ENCODE results near the gene PDE1C. TPM values are rescaled to one million over a fixed set of nuclear protein-coding genes. Genes with fewer than 3 reads are reported as not detected.

The PDE1C gene
- total RNA-seq, 1 donor from 2014 or later: not detected

GRCh38 chr7:32071466-32072091 lies 1.4 kb upstream of the PDE1C start:
- intact Hi-C loops (cut with micrococcal nuclease): no loop called here
- H3K27me3 Mint-ChIP-seq (ENCODE audit: low read depth): peaks cover 16% of the 10 kb centered on the region
- no peak overlapping the region for H3K27ac Mint-ChIP-seq
- no peaks in the 10 kb centered on the region for H3K4me1 Mint-ChIP-seq (ENCODE audit: low read depth)
- no peak for DNase-seq (ENCODE audit: low spot score)
- H3K36me3 Mint-ChIP-seq (ENCODE audit: low read depth): no peaks in the 10 kb centered on the region
- H3K9me3 Mint-ChIP-seq: no peaks in the 10 kb centered on the region
- no peak overlapping the region for H3K4me3 Mint-ChIP-seq (ENCODE audit: low read depth)

- no peaks in the 10 kb centered on the region for H3K4me1 Mint-ChIP-seq (ENCODE audit: low read depth)
- no peaks in the 10 kb centered on the region for H3K9me3 Mint-ChIP-seq
- intact Hi-C loops (cut with micrococcal nuclease): no loop called here
- H3K4me3 Mint-ChIP-seq (ENCODE audit: low read depth): no peak overlapping the region
- no peak for DNase-seq (ENCODE audit: low spot score)
- no peaks in the 10 kb centered on the region for H3K36me3 Mint-ChIP-seq (ENCODE audit: low read depth)
- H3K27me3 Mint-ChIP-seq (ENCODE audit: low read depth): peaks cover 16% of the 10 kb centered on the region
- H3K27ac Mint-ChIP-seq: no peak overlapping the region
These were observed 179 bp downstream of the PDE1C start for GRCh38 chr7:32070051-32070405.

- H3K27ac Mint-ChIP-seq: no peak overlapping the region
- no peaks in the 10 kb centered on the region for H3K36me3 Mint-ChIP-seq (ENCODE audit: low read depth)
- intact Hi-C loops (cut with micrococcal nuclease): no loop called here
- no peaks in the 10 kb centered on the region for H3K4me1 Mint-ChIP-seq (ENCODE audit: low read depth)
- H3K27me3 Mint-ChIP-seq (ENCODE audit: low read depth): peaks cover 16% of the 10 kb centered on the region
- no peak overlapping the region for H3K4me3 Mint-ChIP-seq (ENCODE audit: low read depth)
- no peak for DNase-seq (ENCODE audit: low spot score)
- H3K9me3 Mint-ChIP-seq: no peaks in the 10 kb centered on the region
These were observed 1.0 kb downstream of the PDE1C start for GRCh38 chr7:32069116-32069650.

- Mint-ChIP-seq H3K4me3 (ENCODE audit: low read depth) (no peak overlapping the region), H3K4me1 (ENCODE audit: low read depth) (no peaks in the 10 kb centered on the region), H3K36me3 (ENCODE audit: low read depth) (no peaks in the 10 kb centered on the region), H3K27ac (no peak overlapping the region), H3K27me3 (ENCODE audit: low read depth) (peaks cover 16% of the 10 kb centered on the region), H3K9me3 (no peaks in the 10 kb centered on the region)
- no peak for DNase-seq (ENCODE audit: low spot score)
- intact Hi-C loops (cut with micrococcal nuclease): no loop called here
These were observed 1.7 kb downstream of the PDE1C start for GRCh38 chr7:32068411-32069101.

- Mint-ChIP-seq H3K4me1 (ENCODE audit: low read depth) (no peaks in the 10 kb centered on the region), H3K36me3 (ENCODE audit: low read depth) (no peaks in the 10 kb centered on the region), H3K27ac (no peak overlapping the region), H3K27me3 (ENCODE audit: low read depth) (peaks cover 14% of the 10 kb centered on the region), H3K4me3 (ENCODE audit: low read depth) (no peak overlapping the region), H3K9me3 (no peaks in the 10 kb centered on the region)
- intact Hi-C loops (cut with micrococcal nuclease): no loop called here
- DNase-seq (ENCODE audit: low spot score): no peak
These were observed 3.8 kb downstream of the PDE1C start for GRCh38 chr7:32066441-32066840.

GRCh38 chr7:32063614-32064013 lies 6.6 kb downstream of the PDE1C start:
- no peak for DNase-seq (ENCODE audit: low spot score)
- H3K4me3 Mint-ChIP-seq (ENCODE audit: low read depth): no peak overlapping the region
- intact Hi-C loops (cut with micrococcal nuclease): no loop called here
- no peak overlapping the region for H3K27ac Mint-ChIP-seq
- H3K9me3 Mint-ChIP-seq: no peaks in the 10 kb centered on the region
- H3K4me1 Mint-ChIP-seq (ENCODE audit: low read depth): no peaks in the 10 kb centered on the region
- H3K36me3 Mint-ChIP-seq (ENCODE audit: low read depth): no peaks in the 10 kb centered on the region
- no peaks in the 10 kb centered on the region for H3K27me3 Mint-ChIP-seq (ENCODE audit: low read depth)

- no peaks in the 10 kb centered on the region for H3K36me3 Mint-ChIP-seq (ENCODE audit: low read depth)
- H3K27me3 Mint-ChIP-seq (ENCODE audit: low read depth): no peaks in the 10 kb centered on the region
- no peak overlapping the region for H3K27ac Mint-ChIP-seq
- no peaks in the 10 kb centered on the region for H3K9me3 Mint-ChIP-seq
- no peak for DNase-seq (ENCODE audit: low spot score)
- intact Hi-C loops (cut with micrococcal nuclease): no loop called here
- H3K4me1 Mint-ChIP-seq (ENCODE audit: low read depth): no peaks in the 10 kb centered on the region
- no peak overlapping the region for H3K4me3 Mint-ChIP-seq (ENCODE audit: low read depth)
These were observed 8.1 kb downstream of the PDE1C start for GRCh38 chr7:32062150-32062549.

- no peak for DNase-seq (ENCODE audit: low spot score)
- H3K27me3 Mint-ChIP-seq (ENCODE audit: low read depth): no peaks in the 10 kb centered on the region
- H3K4me1 Mint-ChIP-seq (ENCODE audit: low read depth): no peaks in the 10 kb centered on the region
- H3K9me3 Mint-ChIP-seq: no peaks in the 10 kb centered on the region
- H3K36me3 Mint-ChIP-seq (ENCODE audit: low read depth): no peaks in the 10 kb centered on the region
- H3K27ac Mint-ChIP-seq: no peak overlapping the region
- intact Hi-C loops (cut with micrococcal nuclease): no loop called here
- H3K4me3 Mint-ChIP-seq (ENCODE audit: low read depth): no peak overlapping the region
These were observed 8.9 kb downstream of the PDE1C start for GRCh38 chr7:32061346-32061745.

- H3K27me3 Mint-ChIP-seq (ENCODE audit: low read depth): no peaks in the 10 kb centered on the region
- H3K36me3 Mint-ChIP-seq (ENCODE audit: low read depth): no peaks in the 10 kb centered on the region
These were observed 10.8 kb downstream of the PDE1C start for GRCh38 chr7:32059289-32060011.

GRCh38 chr7:32058002-32058401 lies 12.2 kb downstream of the PDE1C start:
- DNase-seq (ENCODE audit: low spot score): no peak
- Mint-ChIP-seq H3K4me3 (ENCODE audit: low read depth) (no peak overlapping the region), H3K36me3 (ENCODE audit: low read depth) (no peaks in the 10 kb centered on the region), H3K27ac (no peak overlapping the region), H3K27me3 (ENCODE audit: low read depth) (no peaks in the 10 kb centered on the region), H3K9me3 (no peaks in the 10 kb centered on the region), H3K4me1 (ENCODE audit: low read depth) (no peaks in the 10 kb centered on the region)
- intact Hi-C loops (cut with micrococcal nuclease): no loop called here

More at GRCh38 chr7:32059289-32060011, 10.8 kb downstream of the PDE1C start:
- no peaks in the 10 kb centered on the region for H3K4me1 Mint-ChIP-seq (ENCODE audit: low read depth)
- DNase-seq (ENCODE audit: low spot score): no peak
- H3K27ac Mint-ChIP-seq: no peak overlapping the region
- H3K4me3 Mint-ChIP-seq (ENCODE audit: low read depth): no peak overlapping the region
- intact Hi-C loops (cut with micrococcal nuclease): no loop called here
- H3K9me3 Mint-ChIP-seq: no peaks in the 10 kb centered on the region

- Mint-ChIP-seq H3K9me3 (no peaks in the 10 kb centered on the region), H3K27me3 (ENCODE audit: low read depth) (no peaks in the 10 kb centered on the region), H3K36me3 (ENCODE audit: low read depth) (no peaks in the 10 kb centered on the region), H3K4me3 (ENCODE audit: low read depth) (no peak overlapping the region), H3K4me1 (ENCODE audit: low read depth) (no peaks in the 10 kb centered on the region), H3K27ac (no peak overlapping the region)
- DNase-seq (ENCODE audit: low spot score): no peak
- intact Hi-C loops (cut with micrococcal nuclease): no loop called here
These were observed 13.4 kb downstream of the PDE1C start for GRCh38 chr7:32056767-32057166.

GRCh38 chr7:32053204-32053603 lies 17.0 kb downstream of the PDE1C start:
- H3K36me3 Mint-ChIP-seq (ENCODE audit: low read depth): no peaks in the 10 kb centered on the region
- H3K4me1 Mint-ChIP-seq (ENCODE audit: low read depth): no peaks in the 10 kb centered on the region
- H3K4me3 Mint-ChIP-seq (ENCODE audit: low read depth): no peak overlapping the region
- H3K9me3 Mint-ChIP-seq: no peaks in the 10 kb centered on the region
- H3K27me3 Mint-ChIP-seq (ENCODE audit: low read depth): no peaks in the 10 kb centered on the region
- DNase-seq (ENCODE audit: low spot score): no peak
- intact Hi-C loops (cut with micrococcal nuclease): no loop called here
- H3K27ac Mint-ChIP-seq: no peak overlapping the region

- Mint-ChIP-seq H3K4me3 (ENCODE audit: low read depth) (no peak overlapping the region), H3K4me1 (ENCODE audit: low read depth) (no peaks in the 10 kb centered on the region), H3K9me3 (no peaks in the 10 kb centered on the region), H3K36me3 (ENCODE audit: low read depth) (no peaks in the 10 kb centered on the region), H3K27me3 (ENCODE audit: low read depth) (no peaks in the 10 kb centered on the region), H3K27ac (no peak overlapping the region)
- no peak for DNase-seq (ENCODE audit: low spot score)
- intact Hi-C loops (cut with micrococcal nuclease): no loop called here
These were observed 19.1 kb downstream of the PDE1C start for GRCh38 chr7:32051128-32051527.

Measured in activated T-helper 2 cell treated with anti-CD3 and anti-CD28 coated beads, Interferon-gamma antibody, Interleukin-2, Interleukin-4, amounts not matched to agents 10 μg/mL and 5 μg/mL and 100 μg/mL, durations not matched to agents 14 hours and 24 hours and 36 hours (primary cell).